GM18907 (cell line): ENCODE measurements around the gene LCE7A.

ENCODE experiments used
- ATAC-seq: cut with Tn5 transposase; IDR thresholded peaks from one replicate; pipeline ENCODE4 v1.9.1; 2021; ENCODE audit warnings: mild to moderate bottlenecking, moderate library complexity; ENCODE audit not compliant: unreplicated experiment

The LCE7A gene

DNA sequence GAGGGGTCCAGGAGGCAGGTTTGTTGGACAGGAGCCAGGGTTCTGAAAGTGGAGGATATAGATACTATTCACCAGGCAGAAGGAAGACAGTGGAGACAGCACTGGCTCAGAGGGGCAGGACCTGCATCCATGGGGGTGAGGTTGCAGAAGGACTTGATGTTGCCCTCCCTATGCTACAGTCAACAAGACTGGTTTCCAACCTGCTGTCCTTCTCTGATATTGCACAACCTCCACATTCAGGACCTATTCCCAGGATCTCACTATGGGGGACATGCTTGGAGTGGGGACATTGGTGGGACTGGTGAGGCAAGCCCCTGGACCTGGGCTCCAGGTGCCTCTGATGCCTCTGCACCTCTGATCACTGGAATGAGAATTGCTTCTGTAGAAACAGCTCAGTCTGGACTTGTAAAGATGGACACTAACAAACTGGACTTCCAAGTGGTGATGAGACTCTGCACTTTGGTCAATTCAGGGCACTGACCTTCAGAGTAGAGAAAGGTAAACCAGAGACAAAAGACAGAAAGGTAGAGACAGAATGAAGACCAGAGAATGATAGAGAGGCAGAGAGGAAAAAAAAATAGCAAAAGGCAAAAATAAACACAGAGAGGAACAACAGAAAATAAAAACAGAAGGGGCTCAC is 19.9 kb downstream of the LCE7A start:
- ATAC-seq: no peak

- no peak for ATAC-seq
These were observed 20.5 kb downstream of the LCE7A start for GRCh38 chr1:152880316-152880715.

DNA sequence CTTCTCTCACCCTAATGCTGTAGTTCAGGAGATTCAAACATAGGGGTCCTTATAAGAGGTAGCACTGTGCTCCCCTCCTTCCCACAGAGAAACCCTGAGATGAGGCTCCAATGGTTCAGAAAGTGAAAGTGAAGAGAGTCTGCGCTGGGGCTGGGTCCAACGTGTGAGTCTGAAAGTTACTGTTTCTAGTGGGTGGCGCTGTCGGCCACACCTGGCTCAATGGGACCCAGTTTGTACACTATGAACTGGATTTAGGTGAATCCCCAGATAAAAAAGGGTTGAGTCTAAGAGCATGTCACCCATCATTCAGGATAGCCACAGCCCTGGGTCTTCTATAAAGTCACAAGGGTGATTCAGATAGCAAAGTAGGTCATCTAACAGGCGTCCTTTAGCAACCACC is 21.1 kb downstream of the LCE7A start:
- ATAC-seq: no peak

GRCh38 chr1:152884085-152884484 is 24.3 kb downstream of the LCE7A start:
- ATAC-seq: no peak

DNA sequence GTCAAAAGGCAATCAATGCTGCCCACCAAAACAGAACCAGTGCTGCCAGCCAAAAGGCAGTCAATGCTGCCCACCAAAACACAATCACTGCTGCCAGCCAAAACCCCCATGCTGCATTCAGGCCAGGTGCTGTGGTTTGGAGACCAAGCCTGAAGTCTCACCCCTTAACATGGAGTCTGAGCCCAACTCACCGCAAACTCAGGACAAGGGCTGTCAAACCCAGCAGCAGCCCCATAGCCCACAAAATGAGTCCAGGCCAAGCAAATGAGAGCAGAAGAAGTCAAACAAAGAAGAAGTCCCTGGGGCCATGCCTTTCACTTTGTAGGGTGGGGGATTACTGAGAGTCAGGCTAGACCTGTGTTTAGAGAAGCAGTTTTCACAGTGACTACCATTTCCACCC is 24.7 kb downstream of the LCE7A start:
- no peak for ATAC-seq

GRCh38 chr1:152884966-152885624 is 25.3 kb downstream of the LCE7A start:
- ATAC-seq: no peak

DNA sequence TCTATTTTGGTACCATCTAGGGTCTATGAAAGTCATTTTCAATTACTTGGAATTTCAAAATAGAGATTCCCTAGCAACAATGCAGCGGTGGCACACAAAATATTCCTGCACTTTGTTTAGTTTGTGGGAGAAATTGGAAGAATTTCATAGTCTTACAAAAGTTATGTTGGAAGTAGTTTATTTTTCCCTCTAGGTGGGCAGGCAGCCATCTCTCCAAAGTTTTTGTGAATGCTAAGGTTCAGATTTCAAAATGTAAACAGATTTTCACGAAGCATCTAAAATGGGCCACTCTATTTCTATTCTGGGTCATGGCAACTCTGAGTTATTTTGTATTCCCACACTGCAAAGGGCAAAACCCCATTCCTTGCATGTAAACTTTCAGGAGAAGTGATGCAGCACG is 26.3 kb downstream of the LCE7A start:
- no peak for ATAC-seq

DNA sequence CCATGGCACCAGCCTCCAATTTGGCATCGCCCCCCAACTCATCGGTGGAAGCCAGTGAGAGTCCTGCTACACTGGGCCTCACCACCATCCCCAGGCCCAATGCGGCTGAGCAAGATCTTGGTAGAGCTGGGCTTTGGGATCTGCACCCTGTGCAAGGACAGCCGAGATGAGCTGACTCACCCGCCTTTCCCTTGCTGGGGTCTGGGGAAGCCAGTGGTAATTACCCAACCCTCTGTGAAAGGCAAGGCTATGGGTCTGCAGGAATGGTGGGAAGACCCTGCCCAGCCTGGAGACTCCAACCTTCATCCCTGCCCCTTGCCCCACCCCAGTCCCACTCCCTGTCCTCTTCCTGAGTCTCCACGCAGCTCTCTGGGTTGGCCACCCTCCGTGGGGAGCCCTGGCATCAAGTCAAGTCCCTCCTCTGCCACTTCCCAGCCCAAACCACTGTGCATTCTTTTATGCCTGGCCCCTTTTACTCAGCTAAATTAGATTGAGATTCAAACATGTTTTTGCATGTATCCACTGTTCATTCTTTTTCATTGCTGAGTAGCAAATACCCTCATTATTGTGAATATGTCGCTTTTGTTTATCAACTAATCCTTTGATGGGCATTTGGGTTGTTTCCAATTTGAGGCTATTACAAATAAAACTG is 27.1 kb downstream of the LCE7A start:
- no peak for ATAC-seq

DNA sequence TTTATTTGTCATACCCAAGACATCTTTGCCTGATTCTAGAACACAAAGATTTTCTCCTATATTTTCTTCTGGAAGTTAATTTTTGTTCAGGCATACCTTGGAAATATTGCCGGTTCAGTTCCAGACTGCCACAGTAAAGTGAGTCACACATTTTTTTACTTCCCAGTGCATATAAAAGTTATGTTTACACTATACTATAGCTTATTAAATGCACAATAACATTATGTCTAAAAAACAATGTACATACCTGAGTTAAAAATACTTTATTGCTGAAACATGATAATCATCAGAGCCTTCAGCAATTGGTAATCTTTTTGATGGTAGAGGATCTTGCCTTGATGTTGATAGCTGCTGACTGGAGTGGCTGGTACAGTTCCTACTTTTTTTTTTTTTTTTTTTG is 28.3 kb downstream of the LCE7A start:
- no peak for ATAC-seq

- no peak for ATAC-seq
These were observed 39.2 kb downstream of the LCE7A start for GRCh38 chr1:152899027-152899426.

DNA sequence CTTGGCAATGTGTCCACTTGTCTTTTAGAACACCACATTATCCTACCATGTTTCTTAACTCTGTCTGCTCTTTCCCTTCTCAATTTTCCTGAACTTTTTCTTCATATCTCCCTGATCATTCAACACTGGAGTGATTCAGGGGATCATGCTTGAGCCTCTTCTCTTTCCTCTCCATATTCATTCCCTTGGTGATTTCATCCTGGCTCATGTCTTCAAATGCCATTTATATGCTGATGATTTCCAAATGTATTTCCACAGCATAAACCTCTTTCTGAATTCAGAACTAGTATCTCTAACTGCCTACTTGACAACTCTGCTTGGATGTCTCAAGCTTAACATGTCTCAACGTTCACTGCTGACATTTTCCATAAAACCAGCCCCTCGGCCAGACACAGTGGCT is 40.1 kb downstream of the LCE7A start:
- no peak for ATAC-seq

DNA sequence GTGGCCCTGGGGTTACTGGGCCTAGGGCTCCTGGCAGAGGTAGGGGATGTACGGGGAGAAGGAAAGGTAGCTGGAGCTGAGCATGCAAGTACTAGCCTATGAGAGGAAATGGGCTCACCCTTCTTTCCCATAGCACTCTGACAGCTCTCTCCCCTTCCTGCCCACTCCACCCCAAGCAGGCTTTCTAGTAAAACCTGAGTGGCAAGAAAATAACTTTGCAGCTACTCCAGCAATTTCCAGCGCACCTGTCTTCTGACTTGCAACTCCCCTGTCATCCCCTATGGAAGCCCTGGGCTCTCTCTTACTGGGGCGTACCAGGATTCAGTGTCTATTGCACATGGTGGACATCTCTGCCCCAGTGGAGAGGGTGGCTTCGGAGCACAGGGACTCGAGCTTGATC is 41.8 kb downstream of the LCE7A start:
- ATAC-seq: no peak

DNA sequence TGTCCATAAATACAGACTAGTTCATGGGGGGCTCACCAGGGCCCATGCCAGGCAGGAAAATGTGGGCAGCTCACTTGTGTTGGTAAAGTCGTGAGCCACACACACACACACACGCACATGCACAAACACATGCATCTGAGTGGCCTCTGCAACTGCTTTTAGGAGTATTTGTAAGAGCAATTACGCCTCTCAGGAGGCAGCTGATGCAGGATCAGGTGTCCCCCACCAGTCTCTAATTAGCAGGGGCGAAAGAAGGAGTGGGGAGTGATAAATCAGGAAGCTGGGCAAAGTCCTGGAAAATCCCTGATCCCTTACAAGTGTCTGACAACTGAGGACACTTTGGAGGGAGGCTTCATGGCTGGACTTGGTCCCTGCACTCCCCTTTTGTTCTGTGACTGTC is 42.8 kb downstream of the LCE7A start:
- no peak for ATAC-seq

- no peak for ATAC-seq
These were observed 45.1 kb downstream of the LCE7A start for GRCh38 chr1:152904688-152905440.

DNA sequence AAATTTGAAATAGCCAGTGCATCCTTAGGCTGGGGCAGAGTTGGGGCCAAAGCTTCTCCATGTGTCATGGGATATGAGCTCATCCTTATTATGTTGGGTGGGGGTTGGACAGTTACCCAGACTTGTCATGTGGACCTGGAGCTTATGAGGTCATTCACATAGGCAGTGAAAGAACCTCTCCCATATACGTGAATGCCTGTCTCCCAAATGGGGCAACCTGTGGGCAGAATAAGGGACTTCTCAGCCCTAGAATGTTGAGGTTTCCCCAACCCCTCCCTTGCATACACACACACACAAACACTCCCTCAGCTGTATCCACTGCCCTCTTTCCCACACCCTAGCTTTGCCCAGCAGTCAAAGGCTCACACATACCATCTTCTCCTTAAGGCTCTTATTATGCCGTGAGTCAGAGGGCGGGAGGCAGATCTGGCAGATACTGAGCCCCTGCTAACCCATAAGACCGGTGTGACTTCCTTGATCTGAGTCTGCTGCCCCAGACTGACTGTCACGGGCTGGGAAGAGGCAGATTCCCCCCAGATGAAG is 46.3 kb downstream of the LCE7A start:
- no peak for ATAC-seq

- ATAC-seq: no peak
These were observed 48.1 kb downstream of the LCE7A start, which contains the start of gene IVL for GRCh38 chr1:152907686-152908601. TSS of gene IVL (plus strand) at chr1:152908546. CDS start at chr1:152909798, 1,252 bp downstream.

DNA sequence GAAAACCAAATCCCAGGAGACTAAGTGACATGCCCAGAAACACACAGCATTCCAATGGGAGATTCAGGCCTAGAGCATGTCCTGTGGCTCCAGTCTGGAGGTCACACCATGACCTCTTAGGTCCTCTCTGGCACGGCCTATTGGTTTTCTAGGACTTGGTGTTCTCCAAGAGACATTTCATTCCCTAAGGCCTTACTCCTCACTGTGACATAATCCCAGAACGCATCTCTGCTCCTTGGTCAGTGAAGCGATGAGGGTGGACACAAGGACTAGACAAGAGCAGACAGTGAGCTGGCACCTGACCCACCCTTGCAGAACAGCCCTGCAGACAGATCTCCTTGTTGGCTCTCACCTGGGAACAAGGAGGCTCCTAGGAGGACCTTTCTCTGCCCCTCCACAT is 49.4 kb downstream of the LCE7A start:
- no peak for ATAC-seq
